ENCODE results near the gene ENAH. TPM values are rescaled to one million over a fixed set of nuclear protein-coding genes. Genes with fewer than 3 reads are reported as not detected.

Gene ENAH
- polyA plus RNA-seq, 2 donors: 6.7 to 6.9 TPM

- H3K4me1 ChIP-seq (ENCODE audit: control insufficient read depth in 2 of 2, insufficient read depth in 2 of 2, low read length in 1 of 2): no peaks in the 10 kb centered on the region
- 68 to 75% methylated on average over 17 of the region's 17 CpGs for WGBS, 2 donors
- H3K9me3 ChIP-seq (ENCODE audit: control insufficient read depth in 2 of 2, insufficient read depth in 1 of 2, low read depth in 1 of 2, low read length in 1 of 2): no peaks in the 10 kb centered on the region
- no peak overlapping the region for H3K27ac ChIP-seq (ENCODE audit: low read depth in 2 of 2, low read length in 1 of 2)
- H3K27me3 ChIP-seq (ENCODE audit: control insufficient read depth in 1 of 2, insufficient read depth in 2 of 2, low read length in 2 of 2): no peaks in the 10 kb centered on the region
- no peak overlapping the region for H3K4me3 ChIP-seq (ENCODE audit: low read depth in 1 of 2, low read length in 2 of 2)
- no peaks in the 10 kb centered on the region for H3K36me3 ChIP-seq (ENCODE audit: control insufficient read depth in 2 of 2, insufficient read depth in 2 of 2, low read length in 1 of 2)
These were observed 72.5 kb downstream of the ENAH start for GRCh38 chr1:225580238-225581099.

GRCh38 chr1:225578251-225578977, 74.5 kb downstream of the ENAH start:
- WGBS, 2 donors: 65 to 72% methylated on average over 3 of the region's 3 CpGs
- Histone ChIP-seq H3K36me3 (ENCODE audit: control insufficient read depth in 2 of 2, insufficient read depth in 2 of 2, low read length in 1 of 2) (no peaks in the 10 kb centered on the region), H3K9me3 (ENCODE audit: control insufficient read depth in 2 of 2, insufficient read depth in 1 of 2, low read depth in 1 of 2, low read length in 1 of 2) (no peaks in the 10 kb centered on the region), H3K4me3 (ENCODE audit: low read depth in 1 of 2, low read length in 2 of 2) (no peak overlapping the region), H3K27ac (ENCODE audit: low read depth in 2 of 2, low read length in 1 of 2) (no peak overlapping the region), H3K27me3 (ENCODE audit: control insufficient read depth in 1 of 2, insufficient read depth in 2 of 2, low read length in 2 of 2) (no peaks in the 10 kb centered on the region), H3K4me1 (ENCODE audit: control insufficient read depth in 2 of 2, insufficient read depth in 2 of 2, low read length in 1 of 2) (no peaks in the 10 kb centered on the region)

GRCh38 chr1:225577241-225577640, 75.7 kb downstream of the ENAH start:
- 58 to 64% methylated on average over 2 of the region's 2 CpGs for WGBS, 2 donors

GRCh38 chr1:225573216-225573615, 79.7 kb downstream of the ENAH start:
- Histone ChIP-seq H3K4me1 (ENCODE audit: control insufficient read depth in 2 of 2, insufficient read depth in 2 of 2, low read length in 1 of 2) (no peaks in the 10 kb centered on the region), H3K4me3 (ENCODE audit: low read depth in 1 of 2, low read length in 2 of 2) (no peak overlapping the region)
- 54 to 57% methylated on average over 2 of the region's 2 CpGs for WGBS, 2 donors

More at GRCh38 chr1:225577241-225577640, 75.7 kb downstream of the ENAH start:
- H3K4me1 ChIP-seq (ENCODE audit: control insufficient read depth in 2 of 2, insufficient read depth in 2 of 2, low read length in 1 of 2): no peaks in the 10 kb centered on the region
- no peak overlapping the region for H3K4me3 ChIP-seq (ENCODE audit: low read depth in 1 of 2, low read length in 2 of 2)
- H3K36me3 ChIP-seq (ENCODE audit: control insufficient read depth in 2 of 2, insufficient read depth in 2 of 2, low read length in 1 of 2): no peaks in the 10 kb centered on the region
- no peak overlapping the region for H3K27ac ChIP-seq (ENCODE audit: low read depth in 2 of 2, low read length in 1 of 2)
- no peaks in the 10 kb centered on the region for H3K27me3 ChIP-seq (ENCODE audit: control insufficient read depth in 1 of 2, insufficient read depth in 2 of 2, low read length in 2 of 2)
- H3K9me3 ChIP-seq (ENCODE audit: control insufficient read depth in 2 of 2, insufficient read depth in 1 of 2, low read depth in 1 of 2, low read length in 1 of 2): no peaks in the 10 kb centered on the region

GRCh38 chr1:225572422-225572821, 80.5 kb downstream of the ENAH start:
- no peak overlapping the region for H3K27ac ChIP-seq (ENCODE audit: low read depth in 2 of 2, low read length in 1 of 2)
- H3K27me3 ChIP-seq (ENCODE audit: control insufficient read depth in 1 of 2, insufficient read depth in 2 of 2, low read length in 2 of 2): no peaks in the 10 kb centered on the region
- H3K36me3 ChIP-seq (ENCODE audit: control insufficient read depth in 2 of 2, insufficient read depth in 2 of 2, low read length in 1 of 2): no peaks in the 10 kb centered on the region
- H3K4me3 ChIP-seq (ENCODE audit: low read depth in 1 of 2, low read length in 2 of 2): no peak overlapping the region
- H3K4me1 ChIP-seq (ENCODE audit: control insufficient read depth in 2 of 2, insufficient read depth in 2 of 2, low read length in 1 of 2): no peaks in the 10 kb centered on the region
- WGBS, 2 donors: 82 to 86% methylated on average over 3 of the region's 3 CpGs
- H3K9me3 ChIP-seq (ENCODE audit: control insufficient read depth in 2 of 2, insufficient read depth in 1 of 2, low read depth in 1 of 2, low read length in 1 of 2): no peaks in the 10 kb centered on the region

More at GRCh38 chr1:225573216-225573615, 79.7 kb downstream of the ENAH start:
- Histone ChIP-seq H3K27ac (ENCODE audit: low read depth in 2 of 2, low read length in 1 of 2) (no peak overlapping the region), H3K36me3 (ENCODE audit: control insufficient read depth in 2 of 2, insufficient read depth in 2 of 2, low read length in 1 of 2) (no peaks in the 10 kb centered on the region), H3K9me3 (ENCODE audit: control insufficient read depth in 2 of 2, insufficient read depth in 1 of 2, low read depth in 1 of 2, low read length in 1 of 2) (no peaks in the 10 kb centered on the region), H3K27me3 (ENCODE audit: control insufficient read depth in 1 of 2, insufficient read depth in 2 of 2, low read length in 2 of 2) (no peaks in the 10 kb centered on the region)

- Histone ChIP-seq H3K36me3 (ENCODE audit: control insufficient read depth in 2 of 2, insufficient read depth in 2 of 2, low read length in 1 of 2) (no peaks in the 10 kb centered on the region), H3K27me3 (ENCODE audit: control insufficient read depth in 1 of 2, insufficient read depth in 2 of 2, low read length in 2 of 2) (no peaks in the 10 kb centered on the region), H3K9me3 (ENCODE audit: control insufficient read depth in 2 of 2, insufficient read depth in 1 of 2, low read depth in 1 of 2, low read length in 1 of 2) (no peaks in the 10 kb centered on the region), H3K4me3 (ENCODE audit: low read depth in 1 of 2, low read length in 2 of 2) (no peak overlapping the region), H3K4me1 (ENCODE audit: control insufficient read depth in 2 of 2, insufficient read depth in 2 of 2, low read length in 1 of 2) (no peaks in the 10 kb centered on the region), H3K27ac (ENCODE audit: low read depth in 2 of 2, low read length in 1 of 2) (no peak overlapping the region)
- WGBS, 2 donors: 85 to 87% methylated on average over 2 of the region's 2 CpGs
These were observed 85.1 kb downstream of the ENAH start for GRCh38 chr1:225567789-225568188.

GRCh38 chr1:225565847-225566246, 87.1 kb downstream of the ENAH start:
- no peaks in the 10 kb centered on the region for H3K4me1 ChIP-seq (ENCODE audit: control insufficient read depth in 2 of 2, insufficient read depth in 2 of 2, low read length in 1 of 2)
- H3K27ac ChIP-seq (ENCODE audit: low read depth in 2 of 2, low read length in 1 of 2): no peak overlapping the region

GRCh38 chr1:225561675-225562074, 91.2 kb downstream of the ENAH start:
- WGBS, 2 donors: 95% methylated on average over 5 of the region's 5 CpGs

More at GRCh38 chr1:225565847-225566246, 87.1 kb downstream of the ENAH start:
- WGBS, 2 donors: 78 to 82% methylated on average over 7 of the region's 7 CpGs
- Histone ChIP-seq H3K4me3 (ENCODE audit: low read depth in 1 of 2, low read length in 2 of 2) (no peak overlapping the region), H3K36me3 (ENCODE audit: control insufficient read depth in 2 of 2, insufficient read depth in 2 of 2, low read length in 1 of 2) (no peaks in the 10 kb centered on the region), H3K27me3 (ENCODE audit: control insufficient read depth in 1 of 2, insufficient read depth in 2 of 2, low read length in 2 of 2) (no peaks in the 10 kb centered on the region), H3K9me3 (ENCODE audit: control insufficient read depth in 2 of 2, insufficient read depth in 1 of 2, low read depth in 1 of 2, low read length in 1 of 2) (no peaks in the 10 kb centered on the region)

GRCh38 chr1:225559902-225560301, 93.0 kb downstream of the ENAH start:
- no peaks in the 10 kb centered on the region for H3K36me3 ChIP-seq (ENCODE audit: control insufficient read depth in 2 of 2, insufficient read depth in 2 of 2, low read length in 1 of 2)
- H3K27me3 ChIP-seq (ENCODE audit: control insufficient read depth in 1 of 2, insufficient read depth in 2 of 2, low read length in 2 of 2): no peaks in the 10 kb centered on the region
- WGBS, 2 donors: 92 to 93% methylated on average over 3 of the region's 3 CpGs
- H3K4me3 ChIP-seq (ENCODE audit: low read depth in 1 of 2, low read length in 2 of 2): no peak overlapping the region
- H3K27ac ChIP-seq (ENCODE audit: low read depth in 2 of 2, low read length in 1 of 2): no peak overlapping the region
- no peaks in the 10 kb centered on the region for H3K9me3 ChIP-seq (ENCODE audit: control insufficient read depth in 2 of 2, insufficient read depth in 1 of 2, low read depth in 1 of 2, low read length in 1 of 2)
- H3K4me1 ChIP-seq (ENCODE audit: control insufficient read depth in 2 of 2, insufficient read depth in 2 of 2, low read length in 1 of 2): no peaks in the 10 kb centered on the region

More at GRCh38 chr1:225561675-225562074, 91.2 kb downstream of the ENAH start:
- H3K4me1 ChIP-seq (ENCODE audit: control insufficient read depth in 2 of 2, insufficient read depth in 2 of 2, low read length in 1 of 2): no peaks in the 10 kb centered on the region
- no peaks in the 10 kb centered on the region for H3K27me3 ChIP-seq (ENCODE audit: control insufficient read depth in 1 of 2, insufficient read depth in 2 of 2, low read length in 2 of 2)
- no peaks in the 10 kb centered on the region for H3K9me3 ChIP-seq (ENCODE audit: control insufficient read depth in 2 of 2, insufficient read depth in 1 of 2, low read depth in 1 of 2, low read length in 1 of 2)
- H3K4me3 ChIP-seq (ENCODE audit: low read depth in 1 of 2, low read length in 2 of 2): no peak overlapping the region
- H3K36me3 ChIP-seq (ENCODE audit: control insufficient read depth in 2 of 2, insufficient read depth in 2 of 2, low read length in 1 of 2): no peaks in the 10 kb centered on the region
- H3K27ac ChIP-seq (ENCODE audit: low read depth in 2 of 2, low read length in 1 of 2): no peak overlapping the region

Measured in esophagus (tissue), 2 donors.